Trophoblast cell (in vitro differentiated cells and primary cell): Measurements from ENCODE around the gene POU2AF1.

Experiments used
- DNase-seq, 2 donors: peaks; one replicate each; pipeline ENCODE4 v3.0.0-alpha.2; 2016
- H2AFZ ChIP-seq: 2 replicates; pipeline ENCODE4 v1.6.1; 2013; ENCODE audit warnings: low read length, moderate library complexity, mild to moderate bottlenecking; ENCODE audit not compliant: insufficient read depth, poor library complexity
- H2AK5ac ChIP-seq: 2 replicates; pipeline ENCODE4 v1.6.1; 2013; ENCODE audit warnings: mild to moderate bottlenecking, low read length
- H2BK120ac ChIP-seq: 2 replicates; pipeline ENCODE4 v1.6.1; 2013; ENCODE audit warnings: low read length, mild to moderate bottlenecking, moderate library complexity; ENCODE audit not compliant: insufficient read depth, poor library complexity
- H2BK12ac ChIP-seq: 2 replicates; pipeline ENCODE4 v1.6.1; 2013; ENCODE audit warnings: mild to moderate bottlenecking, low read length, moderate library complexity
- H2BK5ac ChIP-seq: 2 replicates; pipeline ENCODE4 v1.6.1; 2013; ENCODE audit warnings: low read length, low read depth, moderate library complexity, mild to moderate bottlenecking; ENCODE audit not compliant: poor library complexity
- H3K14ac ChIP-seq: 2 replicates; pipeline ENCODE4 v1.6.1; 2013; ENCODE audit warnings: mild to moderate bottlenecking, low read length
- H3K18ac ChIP-seq: 2 replicates; pipeline ENCODE4 v1.6.1; 2013; ENCODE audit warnings: mild to moderate bottlenecking, low read length
- H3K23ac ChIP-seq: 2 replicates; pipeline ENCODE4 v1.6.1; 2013; ENCODE audit warnings: low read length
- H3K27ac ChIP-seq: 2 replicates; pipeline ENCODE4 v1.5.1; 2013; ENCODE audit warnings: low read depth, mild to moderate bottlenecking, inconsistent platforms, low read length, moderate library complexity
- H3K27me3 ChIP-seq: 2 replicates; pipeline ENCODE4 v1.6.1; 2013; ENCODE audit warnings: inconsistent platforms, mild to moderate bottlenecking, low read length, moderate library complexity; ENCODE audit not compliant: insufficient read depth
- H3K36me3 ChIP-seq, 2 experiments: 1 replicate in 1 of 2; 2 replicates in 1 of 2; pipeline ENCODE4 v1.6.1; 2013; ENCODE audit warnings: low read length in 2 of 2, mild to moderate bottlenecking in 2 of 2, moderate library complexity in 1 of 2; ENCODE audit not compliant: insufficient read depth in 2 of 2, control insufficient read depth in 1 of 2
- H3K4ac ChIP-seq: 2 replicates; pipeline ENCODE4 v1.6.1; 2013; ENCODE audit warnings: low read depth, mild to moderate bottlenecking, low read length, moderate library complexity
- H3K4me1 ChIP-seq, 2 experiments: 1 replicate in 1 of 2; 2 replicates in 1 of 2; pipeline ENCODE4 v1.6.1; 2013; ENCODE audit warnings: low read length in 2 of 2, mild to moderate bottlenecking in 2 of 2, moderate library complexity in 1 of 2; ENCODE audit not compliant: insufficient read depth in 2 of 2, control insufficient read depth in 1 of 2
- H3K4me2 ChIP-seq: 2 replicates; pipeline ENCODE4 v1.6.1; 2013; ENCODE audit warnings: inconsistent platforms, mild to moderate bottlenecking, low read length, moderate library complexity
- H3K4me3 ChIP-seq: 2 replicates; pipeline ENCODE4 v1.5.1; 2013; ENCODE audit warnings: mild to moderate bottlenecking, low read depth, low read length, inconsistent platforms
- H3K79me1 ChIP-seq: one replicate; pipeline ENCODE4 v1.6.1; 2013; ENCODE audit warnings: low read length
- H3K79me2 ChIP-seq: 2 replicates; pipeline ENCODE4 v1.6.1; 2013; ENCODE audit warnings: low read length, mild to moderate bottlenecking; ENCODE audit not compliant: control insufficient read depth, insufficient read depth, poor library complexity
- H3K9ac ChIP-seq: 2 replicates; pipeline ENCODE4 v1.6.1; 2013; ENCODE audit warnings: mild to moderate bottlenecking, low read length
- H3K9me3 ChIP-seq: 2 replicates; pipeline ENCODE4 v1.6.1; 2013; ENCODE audit warnings: low read depth, mild to moderate bottlenecking, control low read depth, inconsistent platforms, low read length; ENCODE audit not compliant: insufficient read depth
- H4K12ac ChIP-seq: 2 replicates; pipeline ENCODE4 v1.6.1; 2013; ENCODE audit warnings: low read depth, mild to moderate bottlenecking, low read length, moderate library complexity
- H4K8ac ChIP-seq: 2 replicates; pipeline ENCODE4 v1.6.1; 2013; ENCODE audit warnings: low read depth, mild to moderate bottlenecking, low read length, moderate library complexity
- H4K91ac ChIP-seq: one replicate; pipeline ENCODE4 v1.6.1; 2013; ENCODE audit warnings: low read depth, mild to moderate bottlenecking, low read length, moderate library complexity
- WGBS: extraction: QIAGEN DNeasy Blood & Tissue Kit; methylation state at CpG from one replicate; pipeline ENCODE4 v1.1.7; 2013; ENCODE audit warnings: missing lambda C conversion rate; ENCODE audit not compliant: insufficient read length, insufficient coverage; ENCODE audit errors: extremely low coverage; 5-methylcytosine and 5-hydroxymethylcytosine counted together

Gene POU2AF1

DNA sequence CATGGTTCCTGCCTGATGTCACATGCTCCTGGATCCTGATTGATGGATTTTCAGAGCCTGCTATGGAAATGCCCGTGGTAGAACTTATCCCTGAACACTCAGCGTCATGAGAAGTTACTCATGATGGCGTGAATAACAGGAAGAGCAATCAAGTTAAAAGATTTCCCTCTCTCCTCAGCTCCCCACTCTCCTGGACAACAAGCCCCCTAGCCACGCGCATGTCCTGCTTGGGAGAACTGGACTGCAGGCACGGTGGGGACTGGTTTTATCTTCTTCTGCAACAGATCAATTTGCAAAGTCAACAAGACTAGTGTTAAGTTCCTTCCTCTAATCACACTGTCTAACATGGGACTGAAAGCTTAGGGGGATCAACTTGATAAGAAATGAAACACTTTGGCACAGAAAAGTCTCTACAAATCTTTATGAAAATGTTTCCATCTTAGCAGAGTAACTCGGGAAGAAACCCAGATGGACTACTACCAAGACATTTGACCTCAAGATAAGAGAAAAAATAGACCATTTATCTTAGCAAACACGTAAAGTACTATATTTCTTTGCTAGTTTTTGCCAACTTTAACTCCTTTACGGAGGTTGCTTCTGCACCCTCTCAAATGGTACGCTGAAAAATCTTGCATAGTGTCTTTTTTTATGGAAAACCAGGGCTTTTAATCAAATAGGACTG, 27.6 kb downstream of the POU2AF1 start:
- Histone ChIP-seq H3K9me3 (no peaks in the 10 kb centered on the region), H3K36me3 (no peaks in the 10 kb centered on the region), H2BK5ac (no peak overlapping the region), H4K91ac (no peak overlapping the region), H2BK12ac (no peak overlapping the region), H4K12ac (no peak overlapping the region), H3K18ac (no peak overlapping the region), H3K4me3 (no peak overlapping the region), H3K27me3 (no peaks in the 10 kb centered on the region), H3K79me1 (no peaks in the 10 kb centered on the region), H2BK120ac (no peak overlapping the region), H3K14ac (no peak overlapping the region), H3K4me1 (peaks cover 0 to 5% of the 10 kb centered on the region in 2 experiments), H3K4ac (no peak overlapping the region), H2AFZ (no peak overlapping the region), H3K23ac (no peak overlapping the region), H3K79me2 (no peaks in the 10 kb centered on the region), H2AK5ac (no peak overlapping the region), H3K27ac (no peak overlapping the region), H3K4me2 (no peak overlapping the region), H3K9ac (no peak overlapping the region), H4K8ac (no peak overlapping the region)
- DNase-seq = no peak
- WGBS = no CpG with 5 or more reads among the region's 10 CpGs

DNA sequence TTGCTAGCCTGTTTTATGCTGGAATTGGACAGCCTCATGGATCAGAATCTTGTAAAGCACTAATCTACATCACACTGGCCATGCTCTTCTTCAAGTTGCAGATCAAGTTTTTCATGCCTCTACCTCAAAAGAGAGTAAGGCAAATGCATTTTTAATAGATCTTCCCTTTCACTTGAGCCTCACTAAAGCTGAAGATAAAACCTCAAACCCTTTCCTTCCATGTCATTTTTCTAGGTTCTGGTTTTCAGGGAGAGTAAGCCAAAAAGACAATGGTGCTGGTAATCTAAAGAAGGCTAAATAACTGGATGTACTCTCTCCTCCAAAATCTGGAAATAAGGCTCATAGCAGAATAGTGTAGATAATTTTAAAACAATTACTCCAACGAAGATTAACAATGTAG, 28.3 kb downstream of the POU2AF1 start:
- Histone ChIP-seq H3K79me1 (no peaks in the 10 kb centered on the region), H3K14ac (no peak overlapping the region), H3K27ac (no peak overlapping the region)

DNA sequence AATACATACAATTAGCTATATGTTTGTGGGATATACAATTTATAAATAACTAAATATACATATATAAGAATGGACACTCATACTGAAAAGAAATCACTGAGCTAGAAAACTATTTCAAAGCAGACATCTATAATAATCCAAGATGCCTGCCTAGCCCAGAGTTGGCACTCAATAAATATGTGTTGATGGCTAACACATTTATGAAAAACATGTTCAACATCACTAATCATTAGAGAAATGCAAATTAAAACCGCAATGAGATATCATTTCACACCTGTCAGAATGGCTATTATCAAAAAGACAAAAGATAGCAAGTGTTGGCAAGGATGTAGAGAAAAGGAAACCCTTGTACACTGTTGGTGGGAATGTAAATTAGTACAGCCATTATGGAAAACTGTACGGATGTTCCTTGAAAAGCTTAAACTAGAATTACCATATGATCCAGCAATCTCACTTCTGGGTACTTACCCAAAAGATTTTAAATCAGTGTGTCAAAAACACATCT, 29.8 kb downstream of the POU2AF1 start:
- Histone ChIP-seq H3K79me2 (no peaks in the 10 kb centered on the region), H4K8ac (no peak overlapping the region), H3K23ac (no peak overlapping the region), H3K27me3 (no peaks in the 10 kb centered on the region), H4K12ac (no peak overlapping the region), H3K4me2 (no peak overlapping the region), H2BK12ac (no peak overlapping the region), H3K9ac (no peak overlapping the region), H3K14ac (no peak overlapping the region), H2AK5ac (no peak overlapping the region), H2AFZ (no peak overlapping the region), H3K27ac (no peak overlapping the region), H2BK5ac (no peak overlapping the region), H3K4me3 (no peak overlapping the region), H3K9me3 (no peaks in the 10 kb centered on the region), H3K4ac (no peak overlapping the region), H3K4me1 (peaks cover 0 to 5% of the 10 kb centered on the region in 2 experiments), H3K18ac (no peak overlapping the region), H2BK120ac (no peak overlapping the region), H4K91ac (no peak overlapping the region), H3K36me3 (no peaks in the 10 kb centered on the region), H3K79me1 (no peaks in the 10 kb centered on the region)
- no CpG with 5 or more reads among the region's 2 CpGs for WGBS
- no peak for DNase-seq

More for the DNA sequence above, 28.3 kb downstream of the POU2AF1 start:
- Histone ChIP-seq H3K36me3 (no peaks in the 10 kb centered on the region), H3K27me3 (no peaks in the 10 kb centered on the region), H3K4me2 (no peak overlapping the region), H3K4ac (no peak overlapping the region), H3K9me3 (no peaks in the 10 kb centered on the region), H3K23ac (no peak overlapping the region), H4K91ac (no peak overlapping the region), H3K4me1 (peaks cover 0 to 5% of the 10 kb centered on the region in 2 experiments), H3K9ac (no peak overlapping the region), H3K18ac (no peak overlapping the region), H3K4me3 (no peak overlapping the region), H4K8ac (no peak overlapping the region), H2BK12ac (no peak overlapping the region), H2AK5ac (no peak overlapping the region), H2BK5ac (no peak overlapping the region), H4K12ac (no peak overlapping the region), H3K79me2 (no peaks in the 10 kb centered on the region), H2AFZ (no peak overlapping the region), H2BK120ac (no peak overlapping the region)
- WGBS = no CpG with 5 or more reads among the region's 1 CpG
- DNase-seq = no peak

DNA sequence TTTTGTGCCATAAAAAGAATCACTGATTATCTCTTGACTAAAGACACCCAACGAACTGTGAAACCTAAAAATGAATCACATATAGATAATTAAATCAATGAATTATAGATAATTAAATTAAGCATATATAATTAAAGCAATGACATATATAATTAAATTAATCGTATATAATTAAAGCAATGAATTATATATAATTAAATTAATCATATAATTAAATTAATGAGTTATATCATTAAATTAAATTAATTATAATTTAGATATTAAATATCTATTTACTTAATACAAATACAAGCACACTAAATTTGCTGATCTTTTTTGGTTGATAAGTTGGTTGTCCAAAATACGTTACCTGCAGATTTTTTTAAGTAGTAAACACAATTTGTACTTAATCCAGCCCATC, 30.9 kb downstream of the POU2AF1 start:
- no peak overlapping the region for H4K91ac ChIP-seq
- WGBS = no CpG with 5 or more reads among the region's 3 CpGs

More for the DNA sequence above, 30.9 kb downstream of the POU2AF1 start:
- no peak overlapping the region for H4K12ac ChIP-seq
- H2AK5ac ChIP-seq = no peak overlapping the region
- H3K27me3 ChIP-seq = no peaks in the 10 kb centered on the region
- H3K79me2 ChIP-seq = no peaks in the 10 kb centered on the region
- no peak overlapping the region for H2BK120ac ChIP-seq
- H3K14ac ChIP-seq = no peak overlapping the region
- no peak overlapping the region for H3K18ac ChIP-seq
- H3K4ac ChIP-seq = no peak overlapping the region
- DNase-seq = no peak
- H3K36me3 ChIP-seq = no peaks in the 10 kb centered on the region
- H2BK5ac ChIP-seq = no peak overlapping the region
- no peak overlapping the region for H2BK12ac ChIP-seq
- no peak overlapping the region for H3K4me3 ChIP-seq
- no peak overlapping the region for H2AFZ ChIP-seq
- peaks cover 0 to 5% of the 10 kb centered on the region in 2 experiments for H3K4me1 ChIP-seq
- H3K4me2 ChIP-seq = no peak overlapping the region
- no peak overlapping the region for H3K27ac ChIP-seq
- no peak overlapping the region for H3K9ac ChIP-seq
- H3K9me3 ChIP-seq = no peaks in the 10 kb centered on the region
- no peaks in the 10 kb centered on the region for H3K79me1 ChIP-seq
- H3K23ac ChIP-seq = no peak overlapping the region
- no peak overlapping the region for H4K8ac ChIP-seq
